ENCODE data around the gene ASCL5. TPM values are rescaled to one million over a fixed set of nuclear protein-coding genes. Genes with fewer than 3 reads are reported as not detected.

ASCL5 gene
- polyA plus RNA-seq, 1 donor (not counting 4 experiments of a cell fraction or from before 2014, with no cell fraction given), result not detected

GRCh38 chr1:201146626-201147390, 19.8 kb upstream of the ASCL5 start:
- no peaks in the 10 kb centered on the region for H4K20me1 ChIP-seq (ENCODE audit: control insufficient read depth, extremely low read depth, insufficient read depth, low read length)
- H3K9me1 ChIP-seq (ENCODE audit: control insufficient read depth, extremely low read depth, insufficient read depth, low read length), result no peaks in the 10 kb centered on the region
- H3K79me2 ChIP-seq (ENCODE audit: control insufficient read depth, insufficient read depth, low read length), result no peaks in the 10 kb centered on the region
- no peak overlapping the region for H3K9ac ChIP-seq (ENCODE audit: control insufficient read depth, extremely low read depth, insufficient read depth, low read length)
- H3K4me3 ChIP-seq (ENCODE audit: control insufficient read depth in 2 of 3, extremely low read depth in 1 of 3, insufficient read depth in 2 of 3, low read depth in 1 of 3, low read length in 3 of 3), result no peak overlapping the region
- no peak overlapping the region for H2AFZ ChIP-seq (ENCODE audit: control insufficient read depth, low read length)
- TF ChIP-seq EZH2 (IDR thresholded peaks at IDR 0.05; ENCODE audit: low read length) (no peak), CTCF (optimal IDR thresholded peaks at IDR 0.05 in 1 of 3, IDR thresholded peaks at IDR 0.05 in 1 of 3, conservative IDR thresholded peaks at IDR 0.05 in 1 of 3; ENCODE audit: extremely low read depth in 1 of 3, insufficient read depth in 2 of 3, low read length in 3 of 3) (no peak)
- peaks cover 25 to 30% of the 10 kb centered on the region in 2 experiments for H3K36me3 ChIP-seq (ENCODE audit: control insufficient read depth in 2 of 2, extremely low read depth in 1 of 2, insufficient read depth in 2 of 2, low read length in 2 of 2)
- H3K4me1 ChIP-seq (ENCODE audit: control insufficient read depth, extremely low read depth, insufficient read depth, low read length), result no peaks in the 10 kb centered on the region
- no peaks in the 10 kb centered on the region for H3K9me3 ChIP-seq (ENCODE audit: control insufficient read depth, low read depth, low read length)
- dilution Hi-C loops (cut with MboI; ENCODE audit: extremely low pct_ligation_motif_present, low sequenced_read_pairs), result no loop called here
- no peak overlapping the region for H3K27ac ChIP-seq (ENCODE audit: control insufficient read depth, insufficient read depth, low read length)
- no peak for FAIRE-seq
- DNase-seq (ENCODE audit: low read depth, low spot score), result no peak
- H3K27me3 ChIP-seq (ENCODE audit: control insufficient read depth, extremely low read depth, insufficient read depth, low read length), result no peaks in the 10 kb centered on the region
- H3K4me2 ChIP-seq (ENCODE audit: control insufficient read depth, extremely low read depth, insufficient read depth, low read depth, low read length), result no peak overlapping the region

- Histone ChIP-seq H3K79me2 (ENCODE audit: control insufficient read depth, insufficient read depth, low read length) (no peaks in the 10 kb centered on the region), H3K36me3 (ENCODE audit: control insufficient read depth in 2 of 2, extremely low read depth in 1 of 2, insufficient read depth in 2 of 2, low read length in 2 of 2) (peaks cover 25 to 30% of the 10 kb centered on the region in 2 experiments)
Measured at GRCh38 chr1:201145816-201146215, 18.8 kb upstream of the ASCL5 start.

More at GRCh38 chr1:201145816-201146215, 18.8 kb upstream of the ASCL5 start:
- H3K9me3 ChIP-seq (ENCODE audit: control insufficient read depth, low read depth, low read length), result no peaks in the 10 kb centered on the region
- FAIRE-seq (no peak), DNase-seq (ENCODE audit: low read depth, low spot score) (no peak)
- dilution Hi-C loops (cut with MboI; ENCODE audit: extremely low pct_ligation_motif_present, low sequenced_read_pairs), result no loop called here
- TF ChIP-seq CTCF (optimal IDR thresholded peaks at IDR 0.05 in 1 of 3, IDR thresholded peaks at IDR 0.05 in 1 of 3, conservative IDR thresholded peaks at IDR 0.05 in 1 of 3; ENCODE audit: extremely low read depth in 1 of 3, insufficient read depth in 2 of 3, low read length in 3 of 3), result no peak
- no peak for TF ChIP-seq EZH2 (IDR thresholded peaks at IDR 0.05; ENCODE audit: low read length)
- no peaks in the 10 kb centered on the region for H3K9me1 ChIP-seq (ENCODE audit: control insufficient read depth, extremely low read depth, insufficient read depth, low read length)
- no peak overlapping the region for H2AFZ ChIP-seq (ENCODE audit: control insufficient read depth, low read length)
- no peak overlapping the region for H3K4me2 ChIP-seq (ENCODE audit: control insufficient read depth, extremely low read depth, insufficient read depth, low read depth, low read length)
- H3K27me3 ChIP-seq (ENCODE audit: control insufficient read depth, extremely low read depth, insufficient read depth, low read length), result no peaks in the 10 kb centered on the region
- H3K4me1 ChIP-seq (ENCODE audit: control insufficient read depth, extremely low read depth, insufficient read depth, low read length), result no peaks in the 10 kb centered on the region
- no peak overlapping the region for H3K9ac ChIP-seq (ENCODE audit: control insufficient read depth, extremely low read depth, insufficient read depth, low read length)
- no peak overlapping the region for H3K4me3 ChIP-seq (ENCODE audit: control insufficient read depth in 2 of 3, extremely low read depth in 1 of 3, insufficient read depth in 2 of 3, low read depth in 1 of 3, low read length in 3 of 3)
- H4K20me1 ChIP-seq (ENCODE audit: control insufficient read depth, extremely low read depth, insufficient read depth, low read length), result no peaks in the 10 kb centered on the region
- no peak overlapping the region for H3K27ac ChIP-seq (ENCODE audit: control insufficient read depth, insufficient read depth, low read length)
